HEK293 (cell line): ENCODE measurements around the gene C1orf226.

Source experiments
- CTCF ChIA-PET: fragments of 350-600 bp; formaldehyde crosslinking; extraction: SDS; loops from one replicate; lab custom pipeline; 2021; ENCODE audit warnings: antibody characterized with exemption; lab: Yijun Ruan, JAX
- POLR2A ChIA-PET: fragments of 300-600 bp; formaldehyde crosslinking; extraction: SDS; loops from one replicate; lab custom pipeline; 2020; ENCODE audit warnings: antibody characterized with exemption, inconsistent platforms; lab: Yijun Ruan, JAX
- H3K27ac ChIP-seq: fragments of 200-500 bp; sonication (Bioruptor generic); 2 replicates; pipeline ENCODE4 v1.5.1; 2014; ENCODE audit warnings: low read depth, low read length, control low read depth, inconsistent platforms; ENCODE audit errors: extremely low read depth
- H3K36me3 ChIP-seq, 2 experiments: fragments of 200-500 bp in 1 of 2; sonication (Bioruptor generic) in 1 of 2; 1 replicate in 1 of 2; 2 replicates in 1 of 2; pipeline ENCODE4 v1.5.1; 2014 to 2017; ENCODE audit warnings: inconsistent platforms in 2 of 2, low read length in 2 of 2; ENCODE audit not compliant: control insufficient read depth in 2 of 2, insufficient read depth in 1 of 2
- H3K4me1 ChIP-seq: fragments of 200-500 bp; sonication (Bioruptor generic); 2 replicates; pipeline ENCODE4 v1.5.1; 2014; ENCODE audit warnings: mild to moderate bottlenecking, low read length, inconsistent platforms; ENCODE audit not compliant: control insufficient read depth, insufficient read depth
- H3K4me3 ChIP-seq: 2 replicates; pipeline ENCODE4 v1.5.1; 2011; ENCODE audit warnings: low read depth, mild to moderate bottlenecking, control low read depth, low read length, moderate library complexity
- H3K9me3 ChIP-seq: fragments of 200-500 bp; sonication (Bioruptor generic); 2 replicates; pipeline ENCODE4 v1.5.1; 2014; ENCODE audit warnings: low read depth, low read length, inconsistent platforms; ENCODE audit not compliant: control insufficient read depth, insufficient read depth
- CTCF ChIP-seq: fragments of 450-650 bp; formaldehyde crosslinking; IDR thresholded peaks from 2 replicates; pipeline ENCODE4 v1.5.1; 2016; ENCODE audit warnings: missing biosample characterization, missing genetic modification characterization
- GLIS2 ChIP-seq: fragments of 450-650 bp; formaldehyde crosslinking; IDR thresholded peaks from 2 replicates; pipeline ENCODE4 v1.5.1; 2016; ENCODE audit warnings: missing biosample characterization, missing genetic modification characterization
- HOXC10 ChIP-seq: sonication (generic); formaldehyde crosslinking; IDR thresholded peaks from 2 replicates; pipeline ENCODE4 v1.8.1; 2023; ENCODE audit warnings: mild to moderate bottlenecking, missing genetic modification reagents
- KLF1 ChIP-seq: fragments of 450-650 bp; formaldehyde crosslinking; IDR thresholded peaks from 2 replicates; pipeline ENCODE4 v1.5.1; 2016; ENCODE audit warnings: missing biosample characterization, missing genetic modification characterization
- YY1 ChIP-seq: fragments of 450-650 bp; formaldehyde crosslinking; IDR thresholded peaks from 2 replicates; pipeline ENCODE4 v1.5.1; 2018; ENCODE audit warnings: missing biosample characterization, missing genetic modification characterization
- ZBTB20 ChIP-seq: fragments of 450-650 bp; formaldehyde crosslinking; IDR thresholded peaks from 2 replicates; pipeline ENCODE4 v1.5.1; 2016; ENCODE audit warnings: missing biosample characterization, missing genetic modification characterization
- ZBTB21 ChIP-seq: fragments of 450-650 bp; formaldehyde crosslinking; IDR thresholded peaks from 2 replicates; pipeline ENCODE4 v1.5.1; 2017; ENCODE audit warnings: missing biosample characterization, missing genetic modification characterization
- ZNF133 ChIP-seq: fragments of 450-650 bp; formaldehyde crosslinking; IDR thresholded peaks from 2 replicates; pipeline ENCODE4 v1.5.1; 2016; ENCODE audit warnings: missing biosample characterization, missing genetic modification characterization
- ZNF175 ChIP-seq: fragments of 450-650 bp; formaldehyde crosslinking; IDR thresholded peaks from 2 replicates; pipeline ENCODE4 v1.5.1; 2016; ENCODE audit warnings: missing biosample characterization, missing genetic modification characterization
- ZNF184 ChIP-seq: fragments of 450-650 bp; IDR thresholded peaks from 2 replicates; pipeline ENCODE4 v1.5.1; 2018; ENCODE audit warnings: missing biosample characterization, mild to moderate bottlenecking, missing genetic modification characterization
- ZNF214 ChIP-seq: fragments of 450-650 bp; formaldehyde crosslinking; IDR thresholded peaks from 2 replicates; pipeline ENCODE4 v1.5.1; 2017; ENCODE audit warnings: missing biosample characterization, mild to moderate bottlenecking, missing genetic modification characterization, borderline replicate concordance
- ZNF223 ChIP-seq: fragments of 450-650 bp; formaldehyde crosslinking; IDR thresholded peaks from 2 replicates; pipeline ENCODE4 v1.5.1; 2016; ENCODE audit warnings: missing biosample characterization, missing genetic modification characterization
- ZNF292 ChIP-seq: fragments of 450-650 bp; formaldehyde crosslinking; IDR thresholded peaks from 2 replicates; pipeline ENCODE4 v1.5.1; 2016; ENCODE audit warnings: low read depth, missing biosample characterization, missing genetic modification characterization, borderline replicate concordance
- ZNF350 ChIP-seq: fragments of 450-650 bp; formaldehyde crosslinking; IDR thresholded peaks from 2 replicates; pipeline ENCODE4 v1.5.0; 2017; ENCODE audit warnings: missing biosample characterization, mild to moderate bottlenecking, missing genetic modification characterization
- ZNF354C ChIP-seq: fragments of 450-650 bp; formaldehyde crosslinking; IDR thresholded peaks from 2 replicates; pipeline ENCODE4 v1.5.1; 2016; ENCODE audit warnings: missing biosample characterization, missing genetic modification characterization, low read depth, borderline replicate concordance
- ZNF362 ChIP-seq: fragments of 450-650 bp; formaldehyde crosslinking; IDR thresholded peaks from 2 replicates; pipeline ENCODE4 v1.5.1; 2016; ENCODE audit warnings: missing biosample characterization, missing genetic modification characterization
- ZNF416 ChIP-seq: fragments of 450-650 bp; formaldehyde crosslinking; IDR thresholded peaks from 2 replicates; pipeline ENCODE4 v1.5.1; 2016; ENCODE audit warnings: missing biosample characterization, missing genetic modification characterization
- ZNF433 ChIP-seq: fragments of 450-650 bp; formaldehyde crosslinking; IDR thresholded peaks from 2 replicates; pipeline ENCODE4 v1.5.1; 2016; ENCODE audit warnings: missing biosample characterization, missing genetic modification characterization, low read depth
- ZNF544 ChIP-seq: fragments of 450-650 bp; formaldehyde crosslinking; IDR thresholded peaks from 2 replicates; pipeline ENCODE4 v1.5.0; 2017; ENCODE audit warnings: missing biosample characterization, missing genetic modification characterization
- ZNF549 ChIP-seq: fragments of 450-650 bp; IDR thresholded peaks from 2 replicates; pipeline ENCODE4 v1.5.1; 2018; ENCODE audit warnings: missing biosample characterization, missing genetic modification characterization, mild to moderate bottlenecking, inconsistent platforms, moderate library complexity
- ZNF555 ChIP-seq: fragments of 450-650 bp; formaldehyde crosslinking; conservative IDR thresholded peaks from 2 replicates; pipeline ENCODE4 v1.5.1; 2017; ENCODE audit warnings: missing biosample characterization, mild to moderate bottlenecking, missing genetic modification characterization, inconsistent platforms
- ZNF692 ChIP-seq: fragments of 450-650 bp; formaldehyde crosslinking; IDR thresholded peaks from 2 replicates; pipeline ENCODE4 v1.5.1; 2016; ENCODE audit warnings: missing biosample characterization, missing genetic modification characterization
- TF ChIP-seq, protein P1 (sequence below): fragments of 450-650 bp; formaldehyde crosslinking; IDR thresholded peaks from 2 replicates; pipeline ENCODE4 v1.5.1; 2016; ENCODE audit warnings: missing biosample characterization, missing genetic modification characterization, borderline replicate concordance

C1orf226 gene

DNA sequence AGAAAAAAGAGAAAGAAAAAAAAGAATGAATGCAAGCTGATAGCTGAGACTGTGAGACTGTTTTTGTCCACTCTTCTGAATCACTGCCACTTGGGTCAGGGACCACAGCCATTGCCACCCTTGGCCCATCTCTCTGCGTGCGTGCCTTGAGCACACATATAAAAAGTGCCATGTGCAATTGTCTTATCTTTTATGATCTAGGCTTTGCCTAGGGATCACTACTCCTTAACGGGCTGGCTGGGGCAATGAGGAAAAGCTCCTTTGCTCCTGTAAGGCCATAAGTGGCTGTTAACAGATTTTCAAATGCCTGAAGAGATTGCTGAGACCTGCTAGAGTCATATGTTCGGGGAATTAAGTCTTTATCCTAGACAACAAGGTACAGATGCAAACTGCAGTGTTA is 13.1 kb upstream of the C1orf226 start:
- POLR2A ChIA-PET = no interaction called here
- Histone ChIP-seq H3K9me3 (no peaks in the 10 kb centered on the region), H3K4me1 (no peaks in the 10 kb centered on the region), H3K27ac (no peak overlapping the region), H3K4me3 (no peak overlapping the region), H3K36me3 (peaks cover 0 to 4% of the 10 kb centered on the region in 2 experiments; a peak in 2 of 3 replicates)
- no peak for TF ChIP-seq ZNF354C (tag by site-specific recombination)
- no peak for TF ChIP-seq ZNF184 (tag by site-specific recombination)
- TF ChIP-seq ZNF433 = no peak
- TF ChIP-seq ZNF133 = no peak
- no peak for TF ChIP-seq CTCF
- TF ChIP-seq ZNF416 (tag by site-specific recombination) = no peak
- TF ChIP-seq HOXC10 (CRISPR knock-in tag) = no peak
- TF ChIP-seq, protein P1, sequence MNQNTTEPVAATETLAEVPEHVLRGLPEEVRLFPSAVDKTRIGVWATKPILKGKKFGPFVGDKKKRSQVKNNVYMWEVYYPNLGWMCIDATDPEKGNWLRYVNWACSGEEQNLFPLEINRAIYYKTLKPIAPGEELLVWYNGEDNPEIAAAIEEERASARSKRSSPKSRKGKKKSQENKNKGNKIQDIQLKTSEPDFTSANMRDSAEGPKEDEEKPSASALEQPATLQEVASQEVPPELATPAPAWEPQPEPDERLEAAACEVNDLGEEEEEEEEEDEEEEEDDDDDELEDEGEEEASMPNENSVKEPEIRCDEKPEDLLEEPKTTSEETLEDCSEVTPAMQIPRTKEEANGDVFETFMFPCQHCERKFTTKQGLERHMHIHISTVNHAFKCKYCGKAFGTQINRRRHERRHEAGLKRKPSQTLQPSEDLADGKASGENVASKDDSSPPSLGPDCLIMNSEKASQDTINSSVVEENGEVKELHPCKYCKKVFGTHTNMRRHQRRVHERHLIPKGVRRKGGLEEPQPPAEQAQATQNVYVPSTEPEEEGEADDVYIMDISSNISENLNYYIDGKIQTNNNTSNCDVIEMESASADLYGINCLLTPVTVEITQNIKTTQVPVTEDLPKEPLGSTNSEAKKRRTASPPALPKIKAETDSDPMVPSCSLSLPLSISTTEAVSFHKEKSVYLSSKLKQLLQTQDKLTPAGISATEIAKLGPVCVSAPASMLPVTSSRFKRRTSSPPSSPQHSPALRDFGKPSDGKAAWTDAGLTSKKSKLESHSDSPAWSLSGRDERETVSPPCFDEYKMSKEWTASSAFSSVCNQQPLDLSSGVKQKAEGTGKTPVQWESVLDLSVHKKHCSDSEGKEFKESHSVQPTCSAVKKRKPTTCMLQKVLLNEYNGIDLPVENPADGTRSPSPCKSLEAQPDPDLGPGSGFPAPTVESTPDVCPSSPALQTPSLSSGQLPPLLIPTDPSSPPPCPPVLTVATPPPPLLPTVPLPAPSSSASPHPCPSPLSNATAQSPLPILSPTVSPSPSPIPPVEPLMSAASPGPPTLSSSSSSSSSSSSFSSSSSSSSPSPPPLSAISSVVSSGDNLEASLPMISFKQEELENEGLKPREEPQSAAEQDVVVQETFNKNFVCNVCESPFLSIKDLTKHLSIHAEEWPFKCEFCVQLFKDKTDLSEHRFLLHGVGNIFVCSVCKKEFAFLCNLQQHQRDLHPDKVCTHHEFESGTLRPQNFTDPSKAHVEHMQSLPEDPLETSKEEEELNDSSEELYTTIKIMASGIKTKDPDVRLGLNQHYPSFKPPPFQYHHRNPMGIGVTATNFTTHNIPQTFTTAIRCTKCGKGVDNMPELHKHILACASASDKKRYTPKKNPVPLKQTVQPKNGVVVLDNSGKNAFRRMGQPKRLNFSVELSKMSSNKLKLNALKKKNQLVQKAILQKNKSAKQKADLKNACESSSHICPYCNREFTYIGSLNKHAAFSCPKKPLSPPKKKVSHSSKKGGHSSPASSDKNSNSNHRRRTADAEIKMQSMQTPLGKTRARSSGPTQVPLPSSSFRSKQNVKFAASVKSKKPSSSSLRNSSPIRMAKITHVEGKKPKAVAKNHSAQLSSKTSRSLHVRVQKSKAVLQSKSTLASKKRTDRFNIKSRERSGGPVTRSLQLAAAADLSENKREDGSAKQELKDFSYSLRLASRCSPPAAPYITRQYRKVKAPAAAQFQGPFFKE = no peak
- no peak for TF ChIP-seq KLF1 (tag by site-specific recombination)
- no peak for TF ChIP-seq YY1 (tag by site-specific recombination)
- no peak for TF ChIP-seq ZNF350 (tag by site-specific recombination)
- no peak for TF ChIP-seq ZNF175 (tag by site-specific recombination)
- TF ChIP-seq ZNF549 (tag by site-specific recombination) = no peak
- TF ChIP-seq ZBTB21 = no peak
- TF ChIP-seq ZNF292 (tag by site-specific recombination) = no peak
- CTCF ChIA-PET = interaction anchor here (3.8 kb wide), 1 partner anchor 11 kb away, joined by 17 read pairs; no protein-coding TSS in a partner anchor

DNA sequence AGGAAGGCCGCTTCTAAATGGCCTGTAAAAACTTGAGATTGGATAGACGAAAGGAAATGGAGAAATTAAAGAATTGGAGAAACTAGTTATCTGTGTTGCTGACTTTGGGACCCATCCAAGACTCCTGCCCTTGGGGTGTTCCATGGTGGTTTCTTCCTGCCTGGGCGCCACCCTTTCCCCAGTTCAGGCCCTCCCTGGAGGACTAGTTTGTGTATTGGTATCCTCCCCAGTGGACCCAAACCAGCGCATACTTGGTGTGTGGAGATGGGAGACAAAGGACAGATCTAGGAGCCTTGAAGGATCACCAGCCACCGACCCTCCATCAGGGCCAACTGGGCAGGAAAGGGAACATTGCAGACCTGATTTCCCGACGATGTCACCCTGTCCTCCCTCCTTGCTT is 12.0 kb upstream of the C1orf226 start:
- CTCF ChIA-PET = interaction anchor here (1.0 to 3.8 kb wide), 2 partner anchors 10 to 12 kb away, joined by 5 to 17 read pairs; no protein-coding TSS in a partner anchor
- POLR2A ChIA-PET = no interaction called here

More for the DNA sequence above, 12.0 kb upstream of the C1orf226 start:
- Histone ChIP-seq H3K4me1 (no peaks in the 10 kb centered on the region), H3K27ac (no peak overlapping the region), H3K36me3 (peaks cover 0 to 4% of the 10 kb centered on the region in 2 experiments; a peak in 2 of 3 replicates), H3K4me3 (no peak overlapping the region)
- TF ChIP-seq ZNF555 (tag by site-specific recombination) (no peak), ZNF223 (tag by site-specific recombination) (no peak), ZBTB21 (no peak), ZNF544 (no peak), ZNF362 (no peak), ZNF214 (tag by site-specific recombination) (no peak), ZNF692 (tag by site-specific recombination) (no peak), GLIS2 (tag by site-specific recombination) (no peak), YY1 (tag by site-specific recombination) (no peak), ZBTB20 (no peak)
- TF ChIP-seq, all 188 proteins: peak for 0
- H3K9me3 ChIP-seq = no peaks in the 10 kb centered on the region
